Measurements from ENCODE around the gene TRAK1. TPM values are rescaled to one million over a fixed set of nuclear protein-coding genes. Genes with fewer than 3 reads are reported as not detected.

Gene TRAK1
- total and polyA plus RNA-seq, 2 of the 4 experiments (the other 2 are of a cell fraction): 25.6 to 28.1 TPM

DNA sequence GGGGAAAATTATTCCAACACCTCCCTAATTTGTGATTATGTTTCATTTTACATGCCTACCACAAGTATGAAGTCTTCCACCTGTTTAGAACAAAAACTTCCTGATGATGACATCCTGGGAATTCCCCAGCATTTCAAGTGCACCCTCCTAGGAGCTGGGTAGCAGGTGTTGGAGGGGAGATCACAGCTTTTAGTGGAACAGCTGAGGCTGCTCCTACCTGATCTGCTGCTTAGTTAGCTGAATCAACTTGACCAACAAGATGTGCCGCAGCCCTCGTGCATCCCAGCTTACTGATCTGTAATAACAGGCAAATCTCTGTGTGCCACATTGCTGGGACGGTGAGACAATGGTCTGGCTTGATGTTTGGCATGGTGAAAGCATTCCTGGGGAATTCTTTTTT lies 29.7 kb downstream of the TRAK1 start (continued):
- TF ChIP-seq CHD1 (IDR thresholded peaks at IDR 0.05; ENCODE audit: low read depth, low read length) (no peak), CEBPB (IDR thresholded peaks at IDR 0.05; ENCODE audit: low read depth, low read length) (no peak), MAZ (IDR thresholded peaks at IDR 0.05; ENCODE audit: borderline replicate concordance, low read depth, low read length) (no peak), RFX5 (IDR thresholded peaks at IDR 0.05; ENCODE audit: low read depth, low read length) (no peak)

DNA sequence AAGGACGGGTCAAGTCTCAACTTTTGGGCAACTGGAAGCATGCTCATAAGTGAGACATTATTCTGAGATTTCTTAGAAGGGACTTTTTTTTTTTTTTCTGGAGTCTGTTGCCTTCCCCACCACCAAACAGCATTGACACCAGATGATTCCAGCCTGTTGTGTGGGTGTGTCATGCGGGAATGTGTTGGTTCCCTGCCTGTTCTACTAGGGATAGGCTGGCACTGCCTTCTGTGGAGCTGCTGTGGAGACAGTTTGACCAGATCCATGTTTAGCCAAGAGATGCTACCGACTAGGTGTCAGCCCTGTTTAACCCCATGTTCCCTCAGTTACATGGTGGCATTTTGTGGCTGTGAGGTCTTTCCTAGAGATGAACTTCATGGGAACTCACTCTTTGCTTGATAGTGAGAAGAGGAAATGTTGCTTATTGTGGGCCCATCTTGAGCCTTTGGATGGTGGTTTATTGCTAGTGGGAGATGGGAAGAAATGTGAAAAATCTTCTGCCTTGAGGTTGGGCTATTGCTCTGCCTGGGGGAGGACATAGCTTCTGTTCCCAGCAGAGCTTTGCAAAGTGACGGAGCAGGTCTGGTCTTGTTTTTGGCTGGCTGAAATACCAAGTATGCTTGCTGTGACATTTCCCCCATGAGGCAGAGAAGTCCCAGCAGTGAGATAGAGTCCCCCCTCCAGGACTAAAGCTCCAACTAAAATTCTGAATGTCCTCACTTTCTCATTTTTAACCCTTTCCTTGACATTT lies 31.3 kb downstream of the TRAK1 start:
- 0 out of 2 replicates have a peak overlapping the region, but pooled peaks have one; percentile 4 for H2AK5ac ChIP-seq (ENCODE audit: low read depth, low read length)
- no peak overlapping the region for H3K4me3 ChIP-seq (ENCODE audit: insufficient read depth, low read depth, low read length)
- no peak for TF ChIP-seq NFE2L2 (IDR thresholded peaks at IDR 0.05; ENCODE audit: low read depth, low read length)
- no peak overlapping the region for H4K5ac ChIP-seq (ENCODE audit: low read depth, low read length)
- H2AFZ ChIP-seq (replicated peaks; ENCODE audit: low read length, poor library complexity): no peak overlapping the region
- dilution Hi-C loops (cut with HindIII; ENCODE audit: low sequenced_read_pairs, unreplicated experiment) (no loop called here), in situ Hi-C loops (cut with MboI; ENCODE audit: low sequenced_read_pairs) (loop anchor here (25.0 kb wide), 1 partner anchor 315 kb away; no protein-coding TSS in a partner anchor), intact Hi-C loops (cut with micrococcal nuclease) (no loop called here)
- peaks cover 23% of the 10 kb centered on the region for H3K9me1 ChIP-seq (ENCODE audit: insufficient read depth, low read length)
- H2BK120ac ChIP-seq (ENCODE audit: low read depth, low read length): no peak overlapping the region
- no peak overlapping the region for H3K23ac ChIP-seq (ENCODE audit: low read depth, low read length)
- H3K27ac ChIP-seq (ENCODE audit: insufficient read depth, low read length): no peak overlapping the region
- no peak overlapping the region for H4K8ac ChIP-seq (ENCODE audit: low read depth in 2 of 2, low read length in 2 of 2)
- no peak overlapping the region for H3K18ac ChIP-seq (ENCODE audit: low read depth, low read length)
- no peak overlapping the region for H3K4me2 ChIP-seq (ENCODE audit: low read depth, low read length)
- no peaks in the 10 kb centered on the region for H3K27me3 ChIP-seq (ENCODE audit: control insufficient read depth, insufficient read depth, low read length)
- H2AK9ac ChIP-seq (replicated peaks; ENCODE audit: low read depth, low read length, poor library complexity): no peak overlapping the region
- POLR2A ChIA-PET (ENCODE audit: unreplicated experiment): no interaction called here
- no peak overlapping the region for H3K4ac ChIP-seq (ENCODE audit: low read depth, low read length)
- DNase-seq: no peak
- H3K79me1 ChIP-seq (ENCODE audit: low read depth in 1 of 2, low read length in 2 of 2): peaks cover 17 to 53% of the 10 kb centered on the region in 2 experiments; a peak in 3 of 4 replicates
- H3K56ac ChIP-seq (ENCODE audit: extremely low read depth, insufficient read depth, low read length): no peak overlapping the region
- BruUV-seq (replicated peaks): no TSS peak
- no peak overlapping the region for H2BK5ac ChIP-seq (ENCODE audit: low read depth, low read length, poor library complexity, severe bottlenecking)
- WGBS, 2 experiments (ENCODE audit: extremely low coverage in 2 of 2, insufficient read length in 1 of 2): 100% methylated on average over 1 of the region's 4 CpGs; no CpG with 5 or more reads in 1 of the 2 experiments
- no peak overlapping the region for H4K91ac ChIP-seq (ENCODE audit: insufficient read depth, low read depth, low read length)
- no peak overlapping the region for H2BK20ac ChIP-seq (ENCODE audit: low read depth, low read length)
- peaks cover 6% of the 10 kb centered on the region for H3K36me3 ChIP-seq (ENCODE audit: control insufficient read depth, insufficient read depth, low read length)
- CTCF ChIA-PET: interaction anchor here (1.3 kb wide), 1 partner anchor 69 kb away, joined by 3 read pairs; no protein-coding TSS in a partner anchor
- H4K20me1 ChIP-seq (ENCODE audit: insufficient read depth, low read length): peaks cover 19% of the 10 kb centered on the region
- no peak for ATAC-seq (ENCODE audit: low read depth)
- no peak overlapping the region for H3K9ac ChIP-seq (ENCODE audit: low read depth, low read length)
- no peaks in the 10 kb centered on the region for H3K9me3 ChIP-seq (ENCODE audit: control insufficient read depth, insufficient read depth, low read length)
- H2BK15ac ChIP-seq (ENCODE audit: low read depth, low read length): no peak overlapping the region
- 0 out of 2 replicates have a peak overlapping the region, but pooled peaks have one; percentile 19 for H3K14ac ChIP-seq (replicated peaks; ENCODE audit: low read depth, low read length)
- H3K4me1 ChIP-seq (ENCODE audit: control insufficient read depth, insufficient read depth, low read length): peaks cover 6% of the 10 kb centered on the region
